ENCODE results near the gene HBS1L.
"Not testable (repeated sequence)": the region's sequence is repeated elsewhere in the genome, so short reads cannot be mapped to it uniquely, and the experiment has no call there.

The HBS1L gene

DNA sequence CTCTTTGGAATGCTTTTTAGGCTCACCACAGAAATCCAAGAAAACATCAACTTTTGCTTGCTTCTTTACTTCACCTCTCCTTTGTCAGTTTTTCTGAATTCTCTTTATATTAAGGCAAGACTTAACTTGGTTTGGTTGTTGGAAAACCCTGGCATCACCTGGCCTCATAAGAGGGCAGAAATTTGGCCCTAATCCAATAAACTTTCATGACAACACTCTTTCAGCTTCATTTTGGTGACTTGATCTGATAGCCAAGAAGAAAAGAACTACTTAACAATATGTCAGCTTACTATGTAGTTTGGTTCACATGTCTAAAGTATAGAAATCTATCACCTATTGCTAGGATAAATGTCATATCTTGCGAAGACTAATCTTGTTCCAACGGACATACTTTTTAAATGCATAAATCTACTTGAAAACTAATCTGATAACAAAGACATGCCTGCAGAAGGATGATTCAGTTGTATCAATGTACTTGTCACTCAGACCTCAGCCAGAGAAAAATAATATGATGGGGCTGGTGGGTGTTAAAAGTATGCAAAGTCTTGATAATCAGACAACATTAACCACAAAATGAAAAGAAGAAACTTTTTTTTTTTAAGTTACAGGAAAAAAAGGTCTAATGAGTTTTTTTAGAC lies 19.3 kb upstream of the HBS1L start:
- DNase-seq (ENCODE audit: low read depth) = no peak

DNA sequence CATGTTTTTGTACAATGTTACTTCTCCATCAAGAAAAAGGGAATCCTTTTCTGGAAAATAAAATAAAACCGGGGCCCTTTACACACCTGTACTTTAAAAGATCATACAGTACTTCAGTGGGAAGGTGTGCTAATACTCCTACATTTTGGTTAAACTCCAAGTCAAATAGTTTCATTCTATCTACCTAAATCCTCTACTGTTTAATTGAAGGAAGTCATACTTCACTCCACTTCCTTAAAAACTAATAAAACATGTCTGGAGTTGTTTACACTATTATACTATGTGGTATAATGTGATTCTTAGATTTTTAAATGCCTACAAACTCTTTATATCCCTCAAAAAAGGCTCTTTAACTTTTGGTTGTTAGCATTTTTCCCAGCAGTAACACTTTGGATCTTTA lies 18.6 kb upstream of the HBS1L start:
- no peak for DNase-seq (ENCODE audit: low read depth)

DNA sequence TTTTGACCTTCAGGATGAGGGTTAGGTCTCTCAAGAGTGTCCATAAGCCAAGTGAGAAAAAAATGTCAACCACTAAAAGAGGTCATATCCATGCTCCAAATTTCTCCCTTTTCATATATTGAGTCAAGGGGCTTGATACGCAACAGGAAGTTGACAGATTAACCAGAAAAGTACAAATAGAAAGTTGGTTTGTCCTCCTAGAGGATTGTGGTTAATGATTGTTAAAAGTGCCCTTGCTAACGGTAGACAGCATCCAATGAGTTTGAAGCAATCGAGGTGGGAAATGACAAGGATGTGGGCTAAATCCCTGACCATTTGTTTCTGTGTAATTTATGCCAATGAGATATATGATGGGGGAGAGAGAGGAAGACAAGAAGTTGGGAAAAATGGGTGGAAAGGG lies 18.1 kb upstream of the HBS1L start:
- no peak for DNase-seq (ENCODE audit: low read depth)

DNA sequence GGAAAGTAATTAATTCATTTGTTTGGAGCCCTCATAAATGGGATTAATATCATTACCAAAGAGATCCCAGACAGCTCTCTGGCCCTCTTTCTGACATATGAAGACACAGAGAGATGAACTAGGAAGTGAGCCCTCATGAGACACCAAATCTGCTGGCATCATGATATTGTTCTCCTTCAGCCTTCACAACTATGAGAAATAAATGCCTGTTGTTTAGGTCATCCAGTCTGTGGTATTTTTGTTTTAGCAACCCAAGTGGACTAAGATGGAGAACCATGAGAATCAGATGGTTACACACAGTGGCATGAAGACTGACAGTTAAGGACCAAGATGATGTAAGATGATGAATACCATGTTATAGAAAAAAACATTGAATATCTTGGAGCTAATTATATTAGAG lies 16.9 kb upstream of the HBS1L start:
- no peak for DNase-seq (ENCODE audit: low read depth)

DNA sequence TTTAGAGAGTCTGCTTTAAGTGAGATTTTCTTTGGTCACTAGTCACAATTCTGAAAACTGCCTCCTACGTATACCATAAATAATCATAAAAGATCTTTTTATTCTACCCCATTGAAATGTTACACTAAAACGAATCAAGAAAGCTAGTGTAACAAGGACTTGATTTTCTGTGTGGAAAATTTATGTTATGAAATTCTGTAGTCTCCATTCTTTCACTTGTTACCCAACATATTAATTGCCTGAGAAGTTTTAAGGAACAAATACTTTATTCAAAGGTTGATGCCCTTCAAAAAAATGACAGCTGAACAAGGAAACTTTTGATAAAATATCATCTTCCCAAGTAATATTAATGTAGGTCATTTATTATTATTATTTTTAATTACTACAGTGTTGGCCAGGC lies 13.3 kb upstream of the HBS1L start:
- no peak for DNase-seq (ENCODE audit: low read depth)

DNA sequence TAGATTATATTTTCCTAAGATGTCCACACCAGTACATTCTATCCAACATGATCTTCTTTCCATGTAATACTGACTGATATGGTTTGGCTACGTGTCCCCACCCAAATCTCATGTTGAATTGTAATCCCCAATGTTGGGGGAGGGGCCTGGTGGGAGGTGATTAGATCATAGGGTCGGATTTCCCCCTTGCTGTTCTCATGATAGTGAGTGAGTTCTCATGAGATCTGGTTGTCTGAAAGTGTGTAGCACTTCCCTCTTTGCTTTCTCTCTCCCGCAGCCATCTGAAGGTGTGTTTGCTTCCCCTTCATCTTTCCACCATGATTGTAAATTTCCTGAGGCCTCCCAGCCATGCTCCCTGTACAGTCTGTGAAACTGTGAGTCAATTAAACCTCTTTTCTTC lies 12.2 kb upstream of the HBS1L start:
- no peak for DNase-seq (ENCODE audit: low read depth)

DNA sequence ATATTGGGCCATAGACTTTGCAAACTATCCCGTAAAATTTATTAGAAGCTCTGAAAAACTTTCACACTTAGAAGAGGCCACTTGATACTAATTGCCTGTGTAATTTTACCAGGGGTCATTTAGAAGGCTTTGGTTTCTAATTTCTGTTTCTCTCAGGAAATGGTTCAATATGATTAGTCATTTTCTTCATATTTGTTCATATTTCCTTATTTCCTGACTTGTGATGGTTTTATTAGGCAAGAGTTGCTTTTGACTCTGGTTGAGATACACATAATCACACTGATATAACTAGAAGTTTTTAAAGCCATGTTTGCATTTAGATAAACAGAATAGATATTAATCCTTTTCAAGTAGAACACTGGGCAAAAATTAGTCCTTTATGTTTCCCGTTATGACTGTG lies 11.8 kb upstream of the HBS1L start:
- no peak for DNase-seq (ENCODE audit: low read depth)

DNA sequence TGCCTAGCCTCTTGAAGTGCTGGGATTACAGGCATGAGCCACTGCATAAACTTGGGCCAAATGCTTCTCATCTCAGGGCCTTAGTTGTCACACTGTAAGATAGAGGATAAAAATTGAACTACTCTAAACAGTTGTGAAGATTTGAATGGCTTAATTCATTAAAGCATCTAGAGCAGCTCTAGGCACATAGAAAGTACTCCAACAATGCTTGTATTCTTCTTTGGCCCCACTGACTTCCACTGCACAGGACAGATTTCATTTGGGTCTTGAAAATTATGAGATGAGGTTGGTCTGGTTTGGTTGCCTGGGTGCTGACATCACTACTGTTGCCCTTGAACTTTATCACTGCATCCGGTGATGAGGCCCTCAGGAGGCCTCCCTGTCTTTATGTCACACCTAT lies 10.0 kb upstream of the HBS1L start:
- no peak for DNase-seq (ENCODE audit: low read depth)

DNA sequence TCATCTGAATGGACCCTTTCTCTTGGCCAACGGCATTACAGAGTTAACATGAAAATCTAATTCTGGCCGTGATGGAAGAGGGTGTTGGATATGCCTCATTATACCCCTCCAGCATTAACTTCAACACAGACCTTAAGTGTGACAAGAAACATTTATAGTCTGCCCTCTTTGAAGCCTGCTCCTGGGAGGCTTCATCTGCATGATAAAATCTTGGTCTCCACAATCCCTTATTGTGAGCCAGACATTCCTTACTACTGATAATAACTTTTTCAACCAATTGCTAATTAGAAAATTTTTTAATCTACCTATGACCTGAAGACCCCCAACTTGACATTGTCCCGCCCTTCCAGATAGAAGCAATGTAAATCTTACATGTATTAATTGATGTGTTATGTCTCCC lies 9.3 kb upstream of the HBS1L start:
- DNase-seq (ENCODE audit: low read depth) = no peak

DNA sequence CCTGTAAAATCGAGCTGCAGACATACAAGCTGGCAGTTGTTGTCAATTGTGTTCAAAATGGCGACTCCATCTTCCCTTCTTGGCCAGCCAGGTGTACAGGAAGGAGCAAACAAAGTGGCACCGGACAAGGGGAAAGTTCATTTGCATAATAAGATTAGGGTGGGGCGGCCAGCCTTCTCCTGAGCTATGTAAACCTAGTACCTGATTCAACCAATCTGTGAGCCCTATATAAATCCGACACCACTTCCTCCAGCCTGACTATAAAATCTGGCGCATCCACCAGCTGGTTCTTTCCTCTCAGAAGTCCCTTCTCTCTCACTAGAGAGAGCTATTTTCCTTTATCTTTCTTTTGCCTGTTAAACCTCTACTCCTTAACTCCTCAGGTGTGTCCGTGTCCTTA lies 8.1 kb upstream of the HBS1L start:
- no peak for DNase-seq (ENCODE audit: low read depth)

DNA sequence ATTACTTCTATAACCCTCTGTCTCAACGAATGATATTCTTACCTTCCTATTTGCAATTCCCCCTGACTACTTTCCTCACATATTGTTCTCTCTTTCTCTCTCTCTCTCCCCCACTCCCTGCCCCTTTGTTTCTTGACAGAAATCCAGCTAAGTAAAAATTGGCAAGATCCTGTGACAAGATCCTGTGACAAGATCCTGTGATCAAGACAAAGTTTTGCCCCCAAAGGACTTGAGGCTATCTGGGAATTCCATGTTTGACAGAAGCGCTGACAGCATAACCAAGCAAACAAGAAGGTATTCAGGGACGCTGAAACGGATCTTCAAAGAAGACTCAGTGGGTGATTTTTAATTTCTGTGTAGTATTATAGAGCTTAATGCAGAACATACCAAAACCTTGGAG lies 5.5 kb upstream of the HBS1L start:
- no peak for DNase-seq (ENCODE audit: low read depth)

DNA sequence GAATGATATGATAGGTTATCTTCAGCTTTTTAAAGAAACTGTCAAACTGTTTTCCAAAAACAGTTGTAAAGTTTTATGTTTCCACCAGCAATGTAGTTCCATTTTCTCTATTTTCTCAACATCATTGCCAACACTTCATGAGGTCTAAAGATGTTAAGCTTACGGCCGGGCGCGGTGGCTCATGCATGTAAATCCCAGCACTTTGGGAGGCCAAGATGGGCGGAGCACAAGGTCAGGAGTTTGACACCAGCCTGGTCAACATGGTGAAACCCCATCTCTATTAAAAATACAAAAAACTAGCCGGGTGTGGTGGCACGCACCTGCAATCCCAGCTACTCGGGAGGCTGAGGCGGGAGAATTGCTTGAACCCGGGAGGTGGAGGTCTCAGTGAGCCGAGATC lies 3.7 kb upstream of the HBS1L start:
- not testable (repeated sequence) for DNase-seq (ENCODE audit: low read depth)

DNA sequence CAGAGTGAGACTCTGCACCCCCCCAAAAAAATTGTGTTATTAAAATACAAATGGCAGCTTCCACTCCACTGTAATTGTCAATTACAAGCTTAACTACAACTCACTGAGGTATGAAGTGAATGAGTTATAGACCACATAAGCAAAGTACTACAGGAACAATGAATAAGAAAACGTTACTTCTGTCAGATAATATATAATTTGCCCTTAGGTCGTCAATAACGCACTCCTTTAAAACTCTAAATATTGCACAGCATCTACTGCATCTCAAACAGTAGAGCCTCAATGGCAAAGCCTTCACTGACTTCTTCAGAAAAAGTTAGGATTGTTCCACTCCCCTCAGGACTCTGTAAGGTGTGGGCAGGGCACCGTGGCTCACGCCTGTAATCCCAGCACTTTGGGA lies 2.0 kb upstream of the HBS1L start:
- no peak for DNase-seq (ENCODE audit: low read depth)

DNA sequence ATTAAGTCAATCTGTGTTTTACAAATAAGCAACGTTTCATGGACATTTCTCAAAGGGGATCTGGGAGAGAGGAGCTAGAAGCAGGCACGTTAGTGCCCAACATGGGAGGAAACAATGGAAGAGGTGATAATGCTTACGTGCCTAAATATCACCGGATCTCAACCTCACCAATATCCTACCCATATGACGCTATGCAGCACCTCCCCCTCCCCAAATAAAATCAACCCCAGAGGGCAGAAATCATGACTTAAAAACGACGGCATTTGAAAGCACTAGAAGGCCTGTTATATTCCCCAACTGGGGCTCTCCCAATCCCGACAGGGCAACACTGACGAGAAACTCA lies 425 bp downstream of the HBS1L start:
- DNase-seq (ENCODE audit: low read depth) = no peak

DNA sequence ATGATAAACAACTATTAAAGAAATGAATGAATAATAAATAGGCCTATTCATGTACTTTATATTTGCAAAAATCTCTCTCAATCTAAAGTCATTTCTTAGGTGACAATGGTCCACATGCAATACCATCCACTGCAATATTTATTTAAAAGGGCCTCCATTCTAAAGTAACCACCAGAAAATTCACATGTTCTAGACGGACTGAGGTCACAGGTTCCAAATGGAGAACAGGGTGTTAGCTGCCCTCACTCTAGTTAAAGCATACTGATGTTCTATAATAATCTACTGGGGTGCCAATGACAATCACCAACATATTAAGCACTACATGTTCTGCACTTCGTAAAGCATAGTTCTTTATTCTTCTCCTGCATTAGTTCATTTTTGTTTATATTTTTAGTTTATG lies 1.2 kb downstream of the HBS1L start:
- DNase-seq (ENCODE audit: low read depth) = no peak

DNA sequence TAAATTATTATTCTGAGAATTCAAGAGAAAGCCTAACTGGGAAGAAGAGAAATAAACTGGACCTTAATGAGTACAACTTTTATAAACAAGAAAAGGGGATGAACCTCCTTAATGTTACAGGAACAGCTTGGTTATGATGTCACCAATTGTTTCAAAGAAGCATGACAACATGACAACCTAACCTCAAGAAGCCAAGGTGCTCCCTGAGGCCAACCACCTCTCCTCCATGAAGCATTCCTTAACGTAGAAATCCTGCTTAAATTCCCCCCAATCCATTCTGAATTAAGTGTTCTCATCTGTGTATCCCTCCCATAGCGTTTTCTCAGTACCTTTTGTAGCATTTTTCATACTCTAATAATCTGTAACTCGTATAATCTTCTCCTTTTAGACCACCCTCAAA lies 1.7 kb downstream of the HBS1L start:
- DNase-seq (ENCODE audit: low read depth) = no peak

DNA sequence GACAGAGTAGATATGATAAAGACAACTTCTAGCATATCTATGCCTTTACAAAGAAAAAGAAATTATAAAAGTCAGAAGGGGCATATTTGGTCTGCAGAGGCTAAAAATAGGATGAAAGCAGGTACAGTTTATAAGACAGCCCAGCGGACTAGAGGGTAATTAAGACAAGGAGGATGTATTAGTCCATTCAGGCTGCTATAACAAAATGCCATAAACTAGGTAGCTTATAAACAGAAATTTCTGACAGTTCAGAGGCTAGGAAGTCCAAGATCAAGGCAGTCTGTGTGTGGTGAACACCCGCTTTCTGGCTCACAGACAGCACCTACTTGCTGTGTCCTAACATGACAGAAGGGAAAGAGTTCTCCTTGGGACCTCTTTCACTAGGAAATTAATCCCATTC lies 5.7 kb downstream of the HBS1L start:
- no peak for DNase-seq (ENCODE audit: low read depth)

DNA sequence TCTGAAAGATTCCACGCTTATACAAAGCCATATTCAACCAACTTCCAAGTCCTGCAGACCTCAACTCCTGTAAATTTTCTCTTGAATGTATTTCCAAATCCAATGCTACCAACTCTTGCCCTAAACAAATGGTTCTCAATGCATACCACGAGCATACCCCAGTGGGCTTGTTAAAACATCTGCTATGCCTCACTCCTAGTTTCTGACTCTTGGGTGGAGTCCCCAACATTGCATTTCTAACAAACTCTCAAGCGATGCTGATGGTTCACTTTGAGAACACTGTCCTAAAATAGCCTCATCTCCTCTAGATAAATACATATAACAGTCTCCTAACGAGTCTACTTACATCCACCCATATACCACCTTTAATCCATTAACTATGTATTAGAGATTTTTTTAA lies 7.3 kb downstream of the HBS1L start:
- no peak for DNase-seq (ENCODE audit: low read depth)

DNA sequence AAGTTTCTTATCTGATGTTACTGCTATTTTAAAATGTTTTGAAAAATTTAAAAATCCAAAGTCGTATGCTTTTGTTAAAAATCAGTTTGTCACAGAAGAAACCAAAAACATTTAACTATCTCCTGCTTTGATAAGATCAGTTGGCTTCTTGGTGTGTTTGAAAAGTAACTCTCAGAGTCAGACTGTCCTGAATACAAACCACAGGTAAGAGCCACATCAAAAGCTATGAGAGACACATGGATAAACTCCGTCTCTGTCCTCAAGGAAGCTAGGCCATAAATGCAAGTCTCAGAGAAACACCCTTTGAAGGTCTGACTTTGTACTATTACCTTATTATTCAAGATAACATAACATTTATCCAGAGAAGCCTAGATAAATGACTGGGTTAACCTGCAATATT lies 7.7 kb downstream of the HBS1L start:
- DNase-seq (ENCODE audit: low read depth) = no peak

DNA sequence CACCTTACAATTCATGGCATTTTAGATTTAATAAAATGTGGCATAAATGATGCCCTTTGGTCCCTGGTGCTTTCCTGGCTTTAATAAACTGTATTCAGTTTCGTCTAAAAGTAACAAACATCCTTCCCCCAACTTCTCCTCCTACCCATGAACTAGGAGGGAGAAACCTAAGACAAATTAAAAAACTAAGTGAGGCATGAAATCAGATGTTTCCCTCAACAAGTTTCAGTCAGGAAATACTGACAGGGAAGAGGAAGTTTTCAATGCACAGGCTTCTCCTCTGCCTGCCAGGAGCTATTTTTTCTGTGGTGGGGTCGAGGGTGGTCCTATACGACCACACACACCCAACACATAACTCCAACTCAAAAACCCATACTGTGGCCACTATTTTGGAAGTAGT lies 10.0 kb downstream of the HBS1L start:
- no peak for DNase-seq (ENCODE audit: low read depth)

DNA sequence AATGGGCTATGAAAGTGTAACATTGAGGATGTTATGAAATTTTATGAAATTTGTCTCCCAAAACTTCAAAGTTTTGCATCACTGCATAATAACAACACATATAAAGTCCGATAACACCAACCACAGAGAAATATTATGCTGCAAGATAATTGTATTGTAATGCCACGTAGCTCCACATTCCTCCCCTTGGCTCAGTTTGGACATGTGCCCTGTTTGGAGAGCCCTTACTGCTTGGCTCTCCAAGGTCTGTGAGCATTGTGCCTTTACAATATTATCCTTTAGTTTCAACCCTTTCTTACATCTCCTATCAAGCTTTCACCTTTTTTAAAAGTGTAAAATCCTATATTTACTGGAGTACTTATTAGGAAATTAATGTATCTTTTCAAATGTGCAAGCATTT lies 10.8 kb downstream of the HBS1L start:
- DNase-seq (ENCODE audit: low read depth) = no peak

DNA sequence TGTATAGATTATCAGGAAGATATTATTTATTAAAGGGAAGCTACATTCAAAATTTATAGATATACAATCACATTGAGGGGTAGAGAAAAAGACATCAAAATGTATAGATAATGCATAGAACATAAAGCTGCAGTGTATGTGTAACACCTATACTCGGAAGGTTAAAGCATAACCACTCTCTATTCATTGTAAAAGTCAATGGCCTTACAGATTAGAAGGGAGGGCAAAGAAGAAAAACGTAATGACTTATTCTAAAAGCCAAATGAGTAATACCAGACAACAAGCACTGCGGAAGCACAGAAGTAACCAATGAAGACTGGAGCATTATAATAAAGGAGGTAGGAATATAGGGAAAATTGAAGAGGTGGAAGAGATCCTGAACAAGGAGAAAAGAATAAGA lies 11.3 kb downstream of the HBS1L start:
- no peak for DNase-seq (ENCODE audit: low read depth)

DNA sequence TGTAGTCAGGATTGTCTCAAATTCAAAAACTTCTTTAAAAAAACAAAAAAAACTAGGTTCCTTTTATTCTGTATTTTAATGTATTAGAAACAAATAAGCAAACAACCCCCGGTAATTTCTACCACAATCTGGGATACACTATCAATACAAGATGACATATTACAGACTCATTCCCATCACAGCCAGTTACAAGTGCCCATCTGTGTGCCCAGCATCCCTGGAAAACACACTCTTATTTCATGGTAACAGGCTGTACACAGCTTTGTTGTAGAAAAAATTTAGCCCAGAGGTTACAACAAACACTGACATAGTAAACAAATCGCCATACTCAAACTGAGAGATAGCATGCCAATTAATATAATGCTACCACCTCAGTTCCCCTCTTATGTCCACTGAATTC lies 16.3 kb downstream of the HBS1L start:
- DNase-seq (ENCODE audit: low read depth) = no peak

DNA sequence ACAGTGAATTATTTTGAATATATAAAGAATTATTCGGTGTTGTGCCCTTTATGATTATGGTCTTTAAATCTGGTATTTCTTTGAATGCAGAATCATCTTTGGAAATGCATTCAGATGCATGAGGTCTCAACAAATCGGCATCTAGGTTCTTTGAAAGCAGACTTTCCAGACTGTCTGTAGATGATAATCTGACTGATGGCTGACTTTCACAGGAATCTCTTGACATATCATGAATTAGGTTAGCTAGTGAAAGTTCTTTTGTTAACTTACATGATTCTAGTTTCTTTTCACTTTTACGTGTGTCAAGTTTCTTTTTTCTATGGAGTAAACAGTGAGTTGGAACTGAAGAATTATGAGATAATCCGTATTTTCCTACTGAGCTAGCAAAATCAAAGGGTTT lies 17.1 kb downstream of the HBS1L start:
- DNase-seq (ENCODE audit: low read depth) = no peak

DNA sequence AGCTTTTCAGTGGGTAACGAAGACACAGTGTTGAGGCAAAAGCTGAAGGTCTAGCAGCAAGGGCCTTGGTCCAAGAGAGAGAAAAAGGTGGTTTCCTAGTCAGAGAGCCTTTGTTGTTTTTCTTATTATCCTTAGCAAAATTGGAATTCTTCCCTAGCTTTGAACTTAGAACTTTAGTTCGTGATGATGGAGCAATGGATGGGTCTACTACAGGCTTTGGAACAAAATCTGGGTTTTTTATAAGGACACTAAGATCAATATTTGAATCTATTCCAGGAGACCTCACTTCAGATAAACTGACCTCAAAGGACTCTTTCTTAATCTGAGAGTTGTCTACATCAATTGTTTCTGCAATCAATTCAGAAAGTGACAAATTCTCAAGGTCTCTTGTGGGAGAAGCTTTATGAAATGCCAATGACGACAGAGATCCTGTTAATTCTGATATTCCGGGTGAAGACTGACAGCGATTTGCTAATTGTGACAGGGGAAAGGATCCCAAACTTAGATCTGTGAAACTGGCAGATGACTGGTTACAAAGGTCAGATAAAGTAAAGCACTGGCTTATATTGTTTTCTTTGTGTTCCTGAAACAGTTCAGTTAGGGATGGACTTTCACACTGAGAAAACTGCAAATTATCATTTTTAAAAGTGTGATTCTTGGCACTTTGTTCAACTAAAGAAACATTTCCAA lies 17.7 kb downstream of the HBS1L start:
- no peak for DNase-seq (ENCODE audit: low read depth)
